ENCODE results near the gene PRR9.
"Not testable (repeated sequence)": the region's sequence is repeated elsewhere in the genome, so short reads cannot be mapped to it uniquely, and the experiment has no call there.

PRR9 gene

GRCh38 chr1:153217212-153217611 lies at the start of gene PRR9:
Gene PRR9, plus strand, starts transcription at chr1:153217584. Its CDS starts 561 bp downstream, at chr1:153218145.
- no peak for DNase-seq (ENCODE audit: low read depth)

- no peak for DNase-seq (ENCODE audit: low read depth)
Observed at GRCh38 chr1:153168686-153169085, 48.7 kb upstream of the PRR9 start.

DNA sequence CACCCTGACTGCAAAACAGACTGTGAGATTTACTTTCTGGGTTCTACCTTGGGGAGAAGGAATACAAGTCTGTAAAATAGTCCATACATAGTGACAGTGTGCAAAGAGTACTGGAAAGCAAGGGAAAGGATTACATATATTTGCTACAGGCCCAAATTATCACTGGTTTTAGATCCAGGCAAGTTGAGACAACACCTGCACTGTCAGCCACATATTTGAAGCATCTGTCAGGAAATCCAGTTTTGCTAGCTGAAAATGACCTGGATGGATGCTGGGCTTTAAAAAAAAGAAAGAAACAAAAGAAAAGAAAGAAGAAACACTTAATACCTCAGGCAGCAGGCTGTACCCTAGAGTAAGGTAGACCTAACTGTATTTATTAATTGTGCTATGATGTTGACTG lies 42.8 kb upstream of the PRR9 start:
- DNase-seq (ENCODE audit: low read depth), result no peak

GRCh38 chr1:153178922-153179321 lies 38.5 kb upstream of the PRR9 start:
- no peak for DNase-seq (ENCODE audit: low read depth)

GRCh38 chr1:153180556-153180955 lies 36.8 kb upstream of the PRR9 start:
- no peak for DNase-seq (ENCODE audit: low read depth)

DNA sequence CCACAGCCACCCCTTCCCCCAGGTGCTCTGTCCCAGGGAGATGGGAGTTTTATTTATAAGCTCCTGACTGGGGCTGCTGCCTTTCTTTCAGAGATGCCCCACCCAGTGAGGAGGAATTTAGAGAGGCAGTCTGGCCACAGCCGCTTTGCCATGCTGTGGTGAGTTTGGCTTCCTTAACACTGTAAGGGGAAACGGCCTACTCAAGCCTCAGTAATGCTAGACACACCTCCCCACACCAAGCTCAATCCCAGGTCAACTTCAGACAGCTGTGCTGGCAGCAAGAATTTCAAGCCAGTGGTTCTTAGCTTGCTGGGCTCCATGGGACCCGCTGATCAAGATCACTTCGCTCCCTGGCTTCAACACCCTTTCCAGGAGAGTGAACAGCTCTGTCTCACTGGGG lies 29.1 kb upstream of the PRR9 start:
- DNase-seq (ENCODE audit: low read depth), result not testable (repeated sequence)

DNA sequence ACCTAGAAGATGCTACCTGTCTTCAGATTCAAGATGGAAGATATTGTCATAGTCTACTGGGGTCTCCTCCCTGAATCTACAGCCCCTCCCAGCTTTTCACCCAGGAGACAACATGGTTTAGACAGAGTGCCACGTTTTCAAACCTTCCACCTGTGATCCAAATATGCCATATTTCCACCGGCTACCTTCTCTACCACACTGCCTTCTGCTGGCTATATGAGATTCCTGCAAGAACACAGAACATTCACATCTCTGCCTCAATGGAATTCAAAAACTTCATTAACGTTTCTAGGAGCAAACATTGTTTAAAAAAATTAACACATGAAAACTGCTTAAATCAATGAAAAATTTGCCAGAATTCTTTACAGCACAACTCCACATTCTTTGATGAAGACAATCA lies 27.0 kb upstream of the PRR9 start:
- DNase-seq (ENCODE audit: low read depth), result no peak

GRCh38 chr1:153192697-153193096 lies 24.7 kb upstream of the PRR9 start:
- no peak for DNase-seq (ENCODE audit: low read depth)

- DNase-seq (ENCODE audit: low read depth), result no peak
Observed at GRCh38 chr1:153194331-153195050, 22.9 kb upstream of the PRR9 start.

DNA sequence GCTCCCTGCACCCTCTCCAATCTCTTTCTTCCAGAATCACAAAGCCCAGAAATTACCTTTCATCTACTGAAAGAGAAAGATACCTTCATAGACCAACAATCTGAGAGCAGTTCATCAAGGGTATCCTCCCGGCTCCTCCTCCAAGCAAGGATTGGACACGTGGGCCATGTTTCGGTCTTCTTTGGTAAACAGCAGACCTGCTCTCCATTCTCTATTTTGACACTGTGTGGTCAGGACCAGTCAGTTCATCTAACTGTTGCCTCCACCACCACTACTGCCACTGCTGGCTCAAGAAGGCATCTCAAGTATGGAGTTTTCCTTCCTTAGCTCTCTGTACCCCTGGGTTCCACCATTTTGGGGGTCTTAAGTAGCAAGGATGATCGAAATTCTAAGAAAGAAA lies 22.2 kb upstream of the PRR9 start:
- DNase-seq (ENCODE audit: low read depth), result no peak

- no peak for DNase-seq (ENCODE audit: low read depth)
Observed at GRCh38 chr1:153202006-153202405, 15.4 kb upstream of the PRR9 start.

GRCh38 chr1:153203130-153203529 lies 14.3 kb upstream of the PRR9 start, which contains the start of gene LELP1:
Gene LELP1, plus strand, starts transcription at chr1:153203430. Its CDS starts 1,278 bp downstream, at chr1:153204708.
- DNase-seq (ENCODE audit: low read depth), result no peak

- DNase-seq (ENCODE audit: low read depth), result no peak
Observed at GRCh38 chr1:153206631-153207030, 10.8 kb upstream of the PRR9 start.

DNA sequence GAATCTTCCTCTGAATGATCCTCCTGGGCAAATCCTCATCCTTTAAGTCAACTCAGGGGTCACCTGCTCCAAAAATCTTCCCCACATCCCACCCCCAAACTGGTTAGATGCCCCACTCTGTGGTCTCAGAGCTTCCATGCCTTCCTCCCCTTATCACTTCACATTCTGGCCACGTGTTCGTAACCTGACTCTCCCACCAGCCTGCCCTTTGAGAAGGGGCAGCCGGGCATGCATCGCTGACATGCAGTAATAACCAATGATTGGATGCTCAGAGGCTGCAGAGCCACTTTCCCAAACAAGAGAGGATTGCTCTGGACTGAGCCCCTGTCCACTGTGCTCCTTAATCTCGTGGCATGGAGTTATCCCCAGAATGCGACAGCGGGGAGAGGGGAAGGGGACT lies 7.2 kb upstream of the PRR9 start:
- DNase-seq (ENCODE audit: low read depth), result no peak

GRCh38 chr1:153212201-153212600 lies 5.2 kb upstream of the PRR9 start:
- DNase-seq (ENCODE audit: low read depth), result no peak

DNA sequence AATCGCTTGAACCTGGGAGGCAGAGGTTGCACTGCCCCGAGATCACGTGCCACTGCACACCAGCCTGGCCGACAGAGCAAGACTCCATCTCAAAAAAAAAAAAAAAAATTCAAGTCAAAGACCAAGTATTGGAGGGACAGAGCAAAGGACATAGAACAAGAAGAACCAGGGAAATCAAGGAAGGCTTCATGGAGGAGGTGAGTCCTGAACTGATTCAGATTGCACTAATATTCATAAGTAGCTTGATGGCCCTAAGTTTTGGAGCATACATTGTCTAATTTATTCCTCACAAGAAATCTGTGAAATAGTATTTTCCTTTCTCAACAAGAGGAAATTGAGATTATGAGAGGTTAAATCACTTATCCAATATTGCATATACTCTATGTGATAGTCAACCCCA lies 3.9 kb upstream of the PRR9 start:
- no peak for DNase-seq (ENCODE audit: low read depth)

GRCh38 chr1:153217744-153218416 lies 496 bp downstream of the PRR9 start:
- DNase-seq (ENCODE audit: low read depth), result no peak

- no peak for DNase-seq (ENCODE audit: low read depth)
Observed at GRCh38 chr1:153220606-153221303, 3.4 kb downstream of the PRR9 start.

GRCh38 chr1:153223040-153223891 lies 5.9 kb downstream of the PRR9 start:
- peak; percentile 20 for DNase-seq (ENCODE audit: low read depth)

DNA sequence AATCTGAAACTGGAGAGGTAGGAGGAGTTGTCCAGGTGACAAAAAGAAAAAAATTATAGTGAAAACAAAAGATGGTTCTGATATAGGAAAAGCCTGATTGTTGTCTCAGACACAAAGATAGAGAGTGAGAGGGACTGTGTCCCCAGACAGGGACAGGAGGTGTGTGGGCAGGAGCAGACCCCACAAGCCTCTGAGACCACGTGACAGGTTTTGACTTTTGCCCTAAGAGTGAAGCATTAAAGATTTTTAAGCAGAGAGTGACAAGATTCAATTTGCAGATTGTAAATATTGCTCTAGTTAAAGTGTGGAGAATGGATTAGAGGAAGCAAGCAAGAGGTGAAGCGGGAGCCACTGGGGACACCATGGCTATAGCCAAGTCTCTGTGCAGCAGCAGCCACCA lies 10.4 kb downstream of the PRR9 start:
- DNase-seq (ENCODE audit: low read depth), result no peak

DNA sequence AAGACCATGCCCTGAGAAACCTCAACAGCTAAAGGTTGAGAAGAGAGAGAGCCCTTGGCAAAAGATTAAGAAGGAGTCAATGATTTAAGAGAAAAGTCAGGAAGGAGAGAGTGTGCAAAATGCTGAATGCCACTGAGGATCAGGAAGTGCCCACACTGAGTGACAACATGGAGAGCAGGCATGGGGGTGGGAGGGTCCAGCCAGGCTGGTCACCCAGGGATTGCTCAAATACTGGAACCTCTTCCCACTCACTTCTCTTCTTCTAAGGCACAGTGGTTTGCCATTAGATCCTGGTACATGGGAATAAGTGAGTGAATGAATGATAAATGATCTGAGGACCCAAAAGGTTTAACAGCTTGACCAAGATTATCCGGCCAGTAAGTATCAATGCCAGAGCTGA lies 11.1 kb downstream of the PRR9 start:
- DNase-seq (ENCODE audit: low read depth), result no peak
